Panc1 (cell line): Measurements from ENCODE around the gene ZCCHC7.

Experiments used
- TF ChIP-seq, protein P1 (sequence below): fragments of 450-650 bp; IDR thresholded peaks from 2 replicates; pipeline ENCODE4 v1.5.1; 2017; ENCODE audit warnings: mild to moderate bottlenecking
- TF ChIP-seq, protein P2 (sequence below), 2 experiments: IDR thresholded peaks; 2 replicates each; pipeline ENCODE4 v1.6.1; 2011 to 2012; ENCODE audit warnings: low read depth in 2 of 2, control low read depth in 1 of 2, low read length in 1 of 2, mild to moderate bottlenecking in 1 of 2, moderate library complexity in 1 of 2; ENCODE audit not compliant: insufficient read depth in 1 of 2

GRCh38 chr9:37212435-37212834, 92.1 kb downstream of the ZCCHC7 start:
- TF ChIP-seq, protein P1, sequence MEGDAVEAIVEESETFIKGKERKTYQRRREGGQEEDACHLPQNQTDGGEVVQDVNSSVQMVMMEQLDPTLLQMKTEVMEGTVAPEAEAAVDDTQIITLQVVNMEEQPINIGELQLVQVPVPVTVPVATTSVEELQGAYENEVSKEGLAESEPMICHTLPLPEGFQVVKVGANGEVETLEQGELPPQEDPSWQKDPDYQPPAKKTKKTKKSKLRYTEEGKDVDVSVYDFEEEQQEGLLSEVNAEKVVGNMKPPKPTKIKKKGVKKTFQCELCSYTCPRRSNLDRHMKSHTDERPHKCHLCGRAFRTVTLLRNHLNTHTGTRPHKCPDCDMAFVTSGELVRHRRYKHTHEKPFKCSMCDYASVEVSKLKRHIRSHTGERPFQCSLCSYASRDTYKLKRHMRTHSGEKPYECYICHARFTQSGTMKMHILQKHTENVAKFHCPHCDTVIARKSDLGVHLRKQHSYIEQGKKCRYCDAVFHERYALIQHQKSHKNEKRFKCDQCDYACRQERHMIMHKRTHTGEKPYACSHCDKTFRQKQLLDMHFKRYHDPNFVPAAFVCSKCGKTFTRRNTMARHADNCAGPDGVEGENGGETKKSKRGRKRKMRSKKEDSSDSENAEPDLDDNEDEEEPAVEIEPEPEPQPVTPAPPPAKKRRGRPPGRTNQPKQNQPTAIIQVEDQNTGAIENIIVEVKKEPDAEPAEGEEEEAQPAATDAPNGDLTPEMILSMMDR, result no peak
- TF ChIP-seq, protein P2, sequence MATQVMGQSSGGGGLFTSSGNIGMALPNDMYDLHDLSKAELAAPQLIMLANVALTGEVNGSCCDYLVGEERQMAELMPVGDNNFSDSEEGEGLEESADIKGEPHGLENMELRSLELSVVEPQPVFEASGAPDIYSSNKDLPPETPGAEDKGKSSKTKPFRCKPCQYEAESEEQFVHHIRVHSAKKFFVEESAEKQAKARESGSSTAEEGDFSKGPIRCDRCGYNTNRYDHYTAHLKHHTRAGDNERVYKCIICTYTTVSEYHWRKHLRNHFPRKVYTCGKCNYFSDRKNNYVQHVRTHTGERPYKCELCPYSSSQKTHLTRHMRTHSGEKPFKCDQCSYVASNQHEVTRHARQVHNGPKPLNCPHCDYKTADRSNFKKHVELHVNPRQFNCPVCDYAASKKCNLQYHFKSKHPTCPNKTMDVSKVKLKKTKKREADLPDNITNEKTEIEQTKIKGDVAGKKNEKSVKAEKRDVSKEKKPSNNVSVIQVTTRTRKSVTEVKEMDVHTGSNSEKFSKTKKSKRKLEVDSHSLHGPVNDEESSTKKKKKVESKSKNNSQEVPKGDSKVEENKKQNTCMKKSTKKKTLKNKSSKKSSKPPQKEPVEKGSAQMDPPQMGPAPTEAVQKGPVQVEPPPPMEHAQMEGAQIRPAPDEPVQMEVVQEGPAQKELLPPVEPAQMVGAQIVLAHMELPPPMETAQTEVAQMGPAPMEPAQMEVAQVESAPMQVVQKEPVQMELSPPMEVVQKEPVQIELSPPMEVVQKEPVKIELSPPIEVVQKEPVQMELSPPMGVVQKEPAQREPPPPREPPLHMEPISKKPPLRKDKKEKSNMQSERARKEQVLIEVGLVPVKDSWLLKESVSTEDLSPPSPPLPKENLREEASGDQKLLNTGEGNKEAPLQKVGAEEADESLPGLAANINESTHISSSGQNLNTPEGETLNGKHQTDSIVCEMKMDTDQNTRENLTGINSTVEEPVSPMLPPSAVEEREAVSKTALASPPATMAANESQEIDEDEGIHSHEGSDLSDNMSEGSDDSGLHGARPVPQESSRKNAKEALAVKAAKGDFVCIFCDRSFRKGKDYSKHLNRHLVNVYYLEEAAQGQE (IDR thresholded peaks at IDR 0.05; ENCODE audit: insufficient read depth in 1 of 2, low read depth in 2 of 2, low read length in 1 of 2), result no peak
